Esophagus muscularis mucosa (tissue), 4 donors: ENCODE measurements around the gene HAUS1.

ENCODE experiments used
- EP300 ChIP-seq: sonication (generic); formaldehyde crosslinking; IDR thresholded peaks from one replicate; pipeline ENCODE4 v1.6.1; 2017; ENCODE audit warnings: antibody characterized with exemption
- POLR2A ChIP-seq: fragments of 450-650 bp; IDR thresholded peaks from one replicate; pipeline ENCODE4 v1.6.1; 2017; ENCODE audit warnings: antibody characterized with exemption, moderate library complexity, mild to moderate bottlenecking, low read depth
- POLR2AphosphoS5 ChIP-seq, 2 donors: sonication (generic); formaldehyde crosslinking; IDR thresholded peaks; one replicate each; pipeline ENCODE4 v1.6.1; 2017; ENCODE audit warnings: antibody characterized with exemption in 2 of 2
- TF ChIP-seq, protein P1 (sequence below), 3 experiments: fragments of 200-600 bp in 2 of 3; fragments of 450-650 bp in 1 of 3; sonication (generic) in 2 of 3; IDR thresholded peaks; one replicate each; pipeline ENCODE4 v1.5.1; 2017 to 2019; ENCODE audit warnings: antibody characterized with exemption in 3 of 3, mild to moderate bottlenecking in 2 of 3, moderate library complexity in 1 of 3

DNA sequence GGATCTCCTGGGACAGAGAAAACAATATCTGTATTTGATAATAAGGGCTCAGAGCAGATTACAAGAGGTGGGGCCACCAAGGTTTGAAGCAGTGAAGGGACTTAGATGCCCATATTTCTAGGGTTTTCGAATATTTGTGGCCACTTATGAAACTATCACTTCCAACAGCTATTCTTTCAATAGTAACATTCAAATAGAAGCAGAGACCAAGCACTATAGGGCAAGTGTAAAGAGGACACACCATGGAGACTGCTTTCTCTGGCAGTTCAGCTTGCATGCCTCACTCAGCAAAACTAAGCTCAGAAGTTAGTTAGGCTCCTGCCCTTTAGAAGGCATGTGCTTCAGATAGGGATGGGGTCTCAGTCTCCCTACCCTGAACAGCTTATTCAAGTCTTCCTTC, 42.4 kb upstream of the HAUS1 start:
- TF ChIP-seq, protein P1, sequence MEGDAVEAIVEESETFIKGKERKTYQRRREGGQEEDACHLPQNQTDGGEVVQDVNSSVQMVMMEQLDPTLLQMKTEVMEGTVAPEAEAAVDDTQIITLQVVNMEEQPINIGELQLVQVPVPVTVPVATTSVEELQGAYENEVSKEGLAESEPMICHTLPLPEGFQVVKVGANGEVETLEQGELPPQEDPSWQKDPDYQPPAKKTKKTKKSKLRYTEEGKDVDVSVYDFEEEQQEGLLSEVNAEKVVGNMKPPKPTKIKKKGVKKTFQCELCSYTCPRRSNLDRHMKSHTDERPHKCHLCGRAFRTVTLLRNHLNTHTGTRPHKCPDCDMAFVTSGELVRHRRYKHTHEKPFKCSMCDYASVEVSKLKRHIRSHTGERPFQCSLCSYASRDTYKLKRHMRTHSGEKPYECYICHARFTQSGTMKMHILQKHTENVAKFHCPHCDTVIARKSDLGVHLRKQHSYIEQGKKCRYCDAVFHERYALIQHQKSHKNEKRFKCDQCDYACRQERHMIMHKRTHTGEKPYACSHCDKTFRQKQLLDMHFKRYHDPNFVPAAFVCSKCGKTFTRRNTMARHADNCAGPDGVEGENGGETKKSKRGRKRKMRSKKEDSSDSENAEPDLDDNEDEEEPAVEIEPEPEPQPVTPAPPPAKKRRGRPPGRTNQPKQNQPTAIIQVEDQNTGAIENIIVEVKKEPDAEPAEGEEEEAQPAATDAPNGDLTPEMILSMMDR (IDR thresholded peaks at IDR 0.05): no peak
- no peak for TF ChIP-seq POLR2A
- no peak for TF ChIP-seq POLR2AphosphoS5 (IDR thresholded peaks at IDR 0.05)
- TF ChIP-seq EP300: no peak
